Type B pancreatic cell (in vitro differentiated cells): ENCODE data around the gene TNP1. TPM values are rescaled to one million over a fixed set of nuclear protein-coding genes. Genes with fewer than 3 reads are reported as not detected.

ENCODE experiments used
- DNase-seq: peaks from one replicate; pipeline ENCODE4 v3.0.0; 2021; ENCODE audit warnings: mixed read lengths; ENCODE audit not compliant: unreplicated experiment; ENCODE audit errors: extremely low spot score
- H3K27ac Mint-ChIP-seq: 2 replicates; pipeline ENCODE4 v1.8.0; 2021; ENCODE audit warnings: mild to moderate bottlenecking, mixed read lengths
- H3K27me3 Mint-ChIP-seq: 2 replicates; pipeline ENCODE4 v1.8.0; 2021; ENCODE audit warnings: mixed read lengths
- H3K36me3 Mint-ChIP-seq: 2 replicates; pipeline ENCODE4 v1.8.0; 2021; ENCODE audit warnings: mixed read lengths
- H3K4me1 Mint-ChIP-seq: one replicate; pipeline ENCODE4 v1.8.0; 2021; ENCODE audit warnings: mixed read lengths; ENCODE audit not compliant: unreplicated experiment
- H3K4me3 Mint-ChIP-seq: 2 replicates; pipeline ENCODE4 v1.8.0; 2021; ENCODE audit warnings: mild to moderate bottlenecking, mixed read lengths
- H3K9me3 Mint-ChIP-seq: 2 replicates; pipeline ENCODE4 v1.8.0; 2021; ENCODE audit warnings: mixed read lengths
- total RNA-seq: library from RNA; stranded (reverse); gene quantifications from 2 replicates; pipeline ENCODE4 v1.2.1, GENCODE V29; 2021; ENCODE audit warnings: low replicate concordance
- TF ChIP-seq, protein P1 (sequence below): fragments of 200-600 bp; sonication (generic); conservative IDR thresholded peaks from 2 replicates; pipeline ENCODE4 v1.5.0; 2021; ENCODE audit warnings: antibody characterized with exemption, mild to moderate bottlenecking

TNP1 gene
- total RNA-seq, 1 donor from 2014 or later: not detected

DNA sequence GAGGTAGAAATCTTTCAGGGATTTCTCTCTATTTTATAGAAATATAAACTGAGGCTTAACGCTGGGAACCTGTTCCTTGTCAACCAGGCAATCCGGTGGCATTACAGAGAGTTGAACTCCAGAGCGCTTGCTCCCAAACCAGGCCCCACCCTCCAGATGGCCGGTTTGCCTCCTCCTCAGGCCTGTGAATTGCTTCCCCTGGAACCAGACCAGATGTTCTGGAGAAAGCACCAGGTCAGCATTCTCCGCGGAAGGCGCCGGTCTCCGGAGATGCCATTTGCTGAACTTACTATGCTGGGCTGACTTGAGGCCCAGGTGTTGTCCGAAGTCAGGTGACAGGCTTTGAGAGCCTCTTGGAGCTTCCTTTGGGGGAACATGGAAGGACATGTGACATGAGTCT lies 17.2 kb downstream of the TNP1 start:
- TF ChIP-seq, protein P1, sequence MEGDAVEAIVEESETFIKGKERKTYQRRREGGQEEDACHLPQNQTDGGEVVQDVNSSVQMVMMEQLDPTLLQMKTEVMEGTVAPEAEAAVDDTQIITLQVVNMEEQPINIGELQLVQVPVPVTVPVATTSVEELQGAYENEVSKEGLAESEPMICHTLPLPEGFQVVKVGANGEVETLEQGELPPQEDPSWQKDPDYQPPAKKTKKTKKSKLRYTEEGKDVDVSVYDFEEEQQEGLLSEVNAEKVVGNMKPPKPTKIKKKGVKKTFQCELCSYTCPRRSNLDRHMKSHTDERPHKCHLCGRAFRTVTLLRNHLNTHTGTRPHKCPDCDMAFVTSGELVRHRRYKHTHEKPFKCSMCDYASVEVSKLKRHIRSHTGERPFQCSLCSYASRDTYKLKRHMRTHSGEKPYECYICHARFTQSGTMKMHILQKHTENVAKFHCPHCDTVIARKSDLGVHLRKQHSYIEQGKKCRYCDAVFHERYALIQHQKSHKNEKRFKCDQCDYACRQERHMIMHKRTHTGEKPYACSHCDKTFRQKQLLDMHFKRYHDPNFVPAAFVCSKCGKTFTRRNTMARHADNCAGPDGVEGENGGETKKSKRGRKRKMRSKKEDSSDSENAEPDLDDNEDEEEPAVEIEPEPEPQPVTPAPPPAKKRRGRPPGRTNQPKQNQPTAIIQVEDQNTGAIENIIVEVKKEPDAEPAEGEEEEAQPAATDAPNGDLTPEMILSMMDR: no peak
- H3K4me3 Mint-ChIP-seq: no peak overlapping the region
- peaks cover 2% of the 10 kb centered on the region for H3K27me3 Mint-ChIP-seq
- no peak overlapping the region for H3K27ac Mint-ChIP-seq
- H3K36me3 Mint-ChIP-seq: no peaks in the 10 kb centered on the region
- H3K9me3 Mint-ChIP-seq: peaks cover 5% of the 10 kb centered on the region
- no peak for DNase-seq
- peaks cover 16% of the 10 kb centered on the region for H3K4me1 Mint-ChIP-seq

DNA sequence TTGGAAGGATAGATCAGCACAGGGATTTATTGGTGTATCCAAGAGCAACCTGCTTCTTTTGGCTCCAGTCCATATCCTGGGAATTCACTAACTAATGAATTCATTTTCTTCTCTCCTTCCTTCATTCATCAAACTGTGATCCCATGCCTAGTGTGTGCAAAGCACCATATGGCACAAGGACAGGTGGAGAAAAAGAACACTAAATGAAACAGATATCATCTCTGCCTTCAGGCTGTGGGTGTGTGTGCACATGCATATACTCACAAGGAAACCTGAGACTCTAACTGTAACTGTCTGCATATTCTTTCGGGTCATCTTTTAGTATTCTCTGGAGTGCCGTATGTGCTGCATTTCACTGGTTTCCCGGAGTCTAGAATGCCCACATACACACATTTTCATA lies 20.2 kb downstream of the TNP1 start:
- TF ChIP-seq, protein P1: no peak
- DNase-seq: no peak
- Mint-ChIP-seq H3K27me3 (peaks cover 10% of the 10 kb centered on the region), H3K9me3 (peaks cover 5% of the 10 kb centered on the region), H3K36me3 (no peaks in the 10 kb centered on the region), H3K4me3 (no peak overlapping the region), H3K27ac (no peak overlapping the region), H3K4me1 (peaks cover 18% of the 10 kb centered on the region)

DNA sequence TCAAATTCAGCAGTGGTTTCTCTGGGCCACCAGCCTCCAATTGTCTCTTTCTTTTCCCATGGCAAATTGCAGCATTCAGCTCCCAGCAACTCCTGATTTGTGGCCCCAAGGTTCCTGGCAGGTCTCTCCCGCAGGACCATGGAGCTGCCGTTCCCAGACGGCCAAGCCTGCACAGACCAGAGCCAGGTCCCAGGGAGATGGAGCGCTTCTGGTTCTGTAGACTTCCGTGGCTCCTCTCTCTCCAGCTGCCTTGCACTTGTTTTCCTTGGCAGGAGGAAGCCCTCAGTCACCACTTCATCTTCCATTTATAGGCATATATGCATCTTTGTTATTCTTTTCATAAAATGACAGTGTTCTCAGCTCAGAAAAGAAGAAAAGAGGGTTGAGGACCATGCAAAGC lies 21.7 kb downstream of the TNP1 start:
- Mint-ChIP-seq H3K27ac (no peak overlapping the region), H3K27me3 (peaks cover 12% of the 10 kb centered on the region), H3K4me3 (no peak overlapping the region), H3K36me3 (no peaks in the 10 kb centered on the region), H3K4me1 (peaks cover 16% of the 10 kb centered on the region), H3K9me3 (peaks cover 5% of the 10 kb centered on the region)
- no peak for DNase-seq
- TF ChIP-seq, protein P1: no peak

DNA sequence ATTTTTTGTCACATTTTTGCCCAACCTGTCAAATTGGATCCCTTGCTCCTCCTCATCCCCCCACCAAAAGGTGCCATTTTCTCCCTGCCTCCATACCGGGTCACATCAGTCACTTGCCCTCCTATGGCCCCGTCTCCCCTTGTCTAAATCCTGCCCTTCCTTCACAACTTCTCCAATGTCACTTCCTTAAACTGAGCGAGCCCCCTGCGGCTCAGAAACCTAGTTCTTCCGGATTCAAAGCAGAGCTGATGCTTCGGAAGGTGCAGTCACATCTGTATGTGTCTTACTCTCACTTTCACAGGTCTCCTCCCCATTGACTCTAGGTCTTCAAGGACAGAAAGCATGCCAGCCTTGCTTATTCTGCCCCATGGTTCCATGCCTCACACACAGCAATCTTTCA lies 22.1 kb downstream of the TNP1 start:
- DNase-seq: no peak
- Mint-ChIP-seq H3K27ac (no peak overlapping the region), H3K27me3 (peaks cover 12% of the 10 kb centered on the region), H3K36me3 (no peaks in the 10 kb centered on the region), H3K4me1 (peaks cover 12% of the 10 kb centered on the region), H3K9me3 (peaks cover 5% of the 10 kb centered on the region), H3K4me3 (no peak overlapping the region)
- TF ChIP-seq, protein P1: no peak

DNA sequence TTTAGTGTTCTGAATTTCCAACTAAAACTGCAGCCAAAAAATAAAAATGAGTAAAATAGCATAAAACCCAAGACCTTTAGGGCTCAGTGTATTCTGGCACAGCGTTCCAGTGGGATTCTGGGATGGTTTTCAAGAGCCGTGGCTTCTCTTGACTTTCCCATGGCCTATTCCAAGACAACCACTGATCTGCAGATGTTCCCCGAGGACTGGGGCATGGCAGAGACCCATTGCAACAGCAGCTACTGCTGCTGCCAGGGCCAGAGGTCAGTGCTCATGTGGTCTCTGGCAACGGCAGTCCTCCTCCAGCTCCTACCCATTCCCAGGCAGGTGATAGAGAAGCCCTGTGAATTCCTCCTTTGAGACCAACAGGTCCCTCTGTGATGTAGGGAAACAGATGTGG lies 26.8 kb downstream of the TNP1 start:
- H3K9me3 Mint-ChIP-seq: peaks cover 5% of the 10 kb centered on the region
- H3K4me3 Mint-ChIP-seq: no peak overlapping the region
- H3K36me3 Mint-ChIP-seq: no peaks in the 10 kb centered on the region
- TF ChIP-seq, protein P1: no peak
- peaks cover 15% of the 10 kb centered on the region for H3K27me3 Mint-ChIP-seq
- no peak overlapping the region for H3K27ac Mint-ChIP-seq
- no peak for DNase-seq
- peaks cover 16% of the 10 kb centered on the region for H3K4me1 Mint-ChIP-seq

DNA sequence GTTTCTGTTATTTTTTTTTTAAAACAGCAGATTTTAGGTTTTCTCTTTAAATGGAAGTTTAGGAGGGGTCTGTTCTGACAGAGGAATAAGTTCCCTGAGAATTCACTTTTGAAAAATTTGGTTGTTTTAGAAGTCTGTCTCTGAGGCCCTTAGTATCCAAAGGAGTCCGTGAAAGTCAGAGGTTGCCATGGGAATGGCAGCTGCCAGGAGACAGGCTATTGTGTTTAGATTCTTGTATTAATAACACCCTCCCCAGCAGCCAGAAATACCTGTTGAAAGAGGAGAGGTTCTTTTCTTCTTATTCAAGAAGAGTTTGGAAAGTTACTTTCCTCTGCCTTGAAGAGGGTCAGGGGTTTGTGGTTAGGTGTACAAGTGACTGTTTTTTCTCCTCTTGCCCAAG lies 29.5 kb downstream of the TNP1 start:
- Mint-ChIP-seq H3K27ac (no peak overlapping the region), H3K4me1 (peaks cover 15% of the 10 kb centered on the region), H3K9me3 (peaks cover 9% of the 10 kb centered on the region), H3K4me3 (no peak overlapping the region), H3K27me3 (peaks cover 15% of the 10 kb centered on the region), H3K36me3 (no peaks in the 10 kb centered on the region)
- TF ChIP-seq, protein P1: no peak
- no peak for DNase-seq
